Measurements from ENCODE around the gene PLPP1. TPM values are rescaled to one million over a fixed set of nuclear protein-coding genes. Genes with fewer than 3 reads are reported as not detected.
"Not testable (repeated sequence)": the region's sequence is repeated elsewhere in the genome, so short reads cannot be mapped to it uniquely, and the experiment has no call there.

PLPP1 gene
- total RNA-seq, 1 donor from 2014 or later = 160 TPM

- DNase-seq (ENCODE audit: low read depth in 2 of 2) = not testable (repeated sequence)
Measured at GRCh38 chr5:55505711-55506110, 29.1 kb downstream of the PLPP1 start.

- DNase-seq (ENCODE audit: low read depth in 2 of 2) = not testable (repeated sequence)
Measured at GRCh38 chr5:55503917-55504316, 30.8 kb downstream of the PLPP1 start.

DNA sequence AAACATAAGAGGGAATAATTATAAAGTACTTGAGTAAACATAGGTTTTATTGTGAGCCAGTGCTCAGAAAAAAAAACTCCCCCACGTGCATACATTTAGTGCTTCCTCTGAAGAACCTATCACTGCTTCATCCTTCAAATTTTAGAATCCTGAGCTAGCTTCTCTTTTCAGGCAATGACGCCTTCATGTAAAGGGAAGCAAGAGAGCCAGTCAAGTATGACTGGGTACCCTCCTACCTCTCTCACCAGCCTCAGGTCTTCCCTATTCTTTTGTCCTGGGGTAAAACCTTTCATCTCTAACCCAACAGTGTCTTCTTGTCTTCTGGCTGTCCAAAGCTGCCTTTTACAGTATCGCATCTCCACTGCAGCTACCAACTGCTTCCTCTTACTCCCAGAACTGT, 32.0 kb downstream of the PLPP1 start:
- DNase-seq (ENCODE audit: low read depth in 2 of 2) = no peak

DNA sequence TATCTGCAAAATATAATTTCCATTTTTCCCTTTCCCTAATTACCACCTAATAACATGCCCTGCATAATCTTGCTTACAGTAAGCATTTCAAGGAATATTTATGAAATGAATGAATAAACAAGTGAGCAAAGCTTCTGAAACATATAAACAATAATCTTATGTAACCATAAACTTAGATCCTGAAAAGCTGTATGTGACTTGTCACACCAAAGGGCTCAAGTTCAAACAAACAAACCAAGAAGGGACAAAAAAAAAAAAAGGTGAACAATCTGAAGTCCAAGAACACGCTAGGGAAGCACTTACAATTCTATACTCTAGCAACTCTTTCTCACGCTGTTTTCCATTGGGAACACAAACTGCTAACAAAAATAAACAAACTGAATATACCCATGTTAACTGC, 36.3 kb downstream of the PLPP1 start:
- no peak for DNase-seq (ENCODE audit: low read depth in 2 of 2)

GRCh38 chr5:55497712-55498111, 37.1 kb downstream of the PLPP1 start:
- no peak for DNase-seq (ENCODE audit: low read depth in 2 of 2)

DNA sequence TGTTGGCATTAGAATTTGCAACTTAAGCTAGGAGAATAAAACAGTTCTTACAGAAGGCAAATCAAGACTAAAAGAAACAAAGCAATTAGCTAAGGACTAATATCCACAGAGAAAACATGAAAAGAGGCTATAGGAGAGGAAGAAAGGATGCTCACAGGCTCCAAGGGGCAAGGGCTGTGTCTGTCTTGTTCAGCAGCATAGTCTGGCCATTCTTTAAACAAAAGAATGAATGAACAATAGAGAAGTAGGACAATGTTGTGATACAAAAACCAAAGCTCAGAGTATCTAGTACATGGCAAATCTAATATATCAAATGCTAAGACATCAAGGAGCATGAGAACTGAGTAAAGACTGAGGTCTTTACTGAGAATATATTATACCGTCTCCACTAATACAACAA, 39.5 kb downstream of the PLPP1 start:
- no peak for DNase-seq (ENCODE audit: low read depth in 2 of 2)

- no peak for DNase-seq (ENCODE audit: low read depth in 2 of 2)
Measured at GRCh38 chr5:55492449-55492848, 42.3 kb downstream of the PLPP1 start.

DNA sequence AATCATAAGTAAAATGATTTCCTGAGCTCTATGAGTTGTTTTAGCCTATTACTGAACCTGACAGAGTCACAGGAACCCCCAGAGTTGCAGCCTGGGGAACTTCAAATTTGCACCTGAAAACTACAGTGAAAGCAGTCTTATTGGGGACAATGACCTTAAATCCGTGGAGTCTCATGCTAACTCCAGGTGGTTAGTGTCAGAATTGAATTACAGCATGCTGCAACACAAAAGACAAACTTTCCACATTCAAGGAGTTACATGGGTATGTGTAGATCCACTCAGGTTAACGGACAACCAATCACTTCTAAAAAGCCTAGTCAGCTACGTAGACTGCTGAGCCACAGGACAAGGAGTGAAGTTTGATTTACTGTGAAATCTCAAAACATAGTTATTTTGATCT, 49.7 kb downstream of the PLPP1 start:
- no peak for DNase-seq (ENCODE audit: low read depth in 2 of 2)

- no peak for DNase-seq (ENCODE audit: low read depth in 2 of 2)
Measured at GRCh38 chr5:55484531-55484930, 50.2 kb downstream of the PLPP1 start.

DNA sequence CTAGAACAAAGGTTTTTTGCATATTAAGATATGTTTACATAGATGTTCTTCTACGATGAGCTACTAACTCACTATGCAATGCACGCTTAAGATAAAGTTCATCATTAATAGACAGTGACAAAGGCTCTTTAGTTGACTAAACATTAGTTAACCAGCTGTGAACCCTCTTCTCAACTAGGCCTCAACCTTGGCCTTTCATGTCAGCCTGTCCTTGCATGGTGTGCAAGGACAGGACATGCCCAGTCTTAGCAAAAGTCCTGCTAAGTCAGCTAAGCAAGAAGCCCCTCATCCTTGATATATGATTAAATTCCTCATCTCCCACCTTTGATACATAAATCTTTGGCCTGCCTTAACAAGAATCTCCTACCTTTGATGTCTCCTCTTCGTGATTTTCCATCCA, 50.9 kb downstream of the PLPP1 start:
- no peak for DNase-seq (ENCODE audit: low read depth in 2 of 2)

GRCh38 chr5:55481293-55481855, 53.4 kb downstream of the PLPP1 start:
- no peak for DNase-seq (ENCODE audit: low read depth in 2 of 2)

- DNase-seq (ENCODE audit: low read depth in 2 of 2) = no peak
Measured at GRCh38 chr5:55480781-55481180, 54.0 kb downstream of the PLPP1 start.

- no peak for DNase-seq (ENCODE audit: low read depth in 2 of 2)
Measured at GRCh38 chr5:55472642-55473041, 62.1 kb downstream of the PLPP1 start.

GRCh38 chr5:55471468-55471867, 63.3 kb downstream of the PLPP1 start:
- no peak for DNase-seq (ENCODE audit: low read depth in 2 of 2)

GRCh38 chr5:55470282-55470681, 64.5 kb downstream of the PLPP1 start:
- DNase-seq (ENCODE audit: low read depth in 2 of 2) = no peak

- DNase-seq (ENCODE audit: low read depth in 2 of 2) = no peak
Measured at GRCh38 chr5:55469839-55470238, 64.9 kb downstream of the PLPP1 start.

DNA sequence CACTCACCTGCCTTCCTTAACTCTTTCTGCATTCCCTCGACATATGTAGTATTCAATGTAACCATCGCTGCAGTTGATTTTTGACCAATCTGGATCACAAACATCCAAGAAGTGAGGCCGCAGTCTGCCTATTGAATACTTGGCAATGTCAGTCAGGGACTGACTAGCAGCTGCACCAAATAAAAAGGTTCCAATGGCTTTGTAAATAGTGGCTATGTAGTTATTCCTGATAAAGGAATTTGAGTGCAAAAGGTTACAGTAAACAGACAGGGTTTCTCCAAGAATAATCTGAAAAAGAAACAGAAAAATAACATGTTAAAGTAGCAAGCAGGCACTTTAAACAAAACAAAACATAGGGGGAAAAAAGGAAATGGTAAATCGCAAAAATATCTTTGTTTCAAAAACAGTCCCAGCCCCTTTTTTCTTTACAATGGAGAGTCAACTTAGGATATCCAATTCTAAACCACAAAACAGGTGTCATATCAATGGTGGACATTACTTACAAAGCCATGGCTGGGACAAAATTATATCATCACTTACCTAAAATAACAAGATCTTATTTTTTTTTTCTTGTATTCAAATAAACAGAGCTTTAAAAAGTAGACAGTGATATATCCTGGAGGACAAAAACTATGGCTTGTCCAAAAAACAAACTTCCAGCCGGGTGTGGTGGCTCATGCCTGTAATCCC, 66.8 kb downstream of the PLPP1 start:
- peak; percentile 4 to 18 for DNase-seq (ENCODE audit: low read depth in 2 of 2)

- DNase-seq (ENCODE audit: low read depth in 2 of 2) = no peak
Measured at GRCh38 chr5:55463613-55464012, 71.2 kb downstream of the PLPP1 start.

DNA sequence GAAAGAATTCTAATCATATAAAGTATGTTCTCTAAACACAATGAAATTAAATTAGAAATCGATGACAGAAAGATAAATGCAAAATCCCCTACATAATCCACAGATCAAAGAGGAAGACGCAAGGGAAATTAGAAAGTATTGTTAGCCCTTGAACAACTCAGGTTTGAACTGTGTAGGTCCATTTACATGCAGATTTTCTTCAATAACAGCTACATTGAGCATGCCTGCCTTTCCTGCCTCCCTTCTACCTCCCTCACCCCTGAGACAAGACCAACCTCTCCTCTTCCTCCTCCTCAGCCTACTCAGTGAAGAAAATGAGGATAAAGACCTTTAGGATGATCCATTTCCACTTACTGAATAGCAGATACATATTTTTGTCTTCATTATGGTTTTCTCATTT, 75.2 kb downstream of the PLPP1 start:
- no peak for DNase-seq (ENCODE audit: low read depth in 2 of 2)

- peak in 1 of 2 donors; percentile 48 for DNase-seq (ENCODE audit: low read depth in 2 of 2)
Measured at GRCh38 chr5:55456216-55456895, 78.4 kb downstream of the PLPP1 start.

DNA sequence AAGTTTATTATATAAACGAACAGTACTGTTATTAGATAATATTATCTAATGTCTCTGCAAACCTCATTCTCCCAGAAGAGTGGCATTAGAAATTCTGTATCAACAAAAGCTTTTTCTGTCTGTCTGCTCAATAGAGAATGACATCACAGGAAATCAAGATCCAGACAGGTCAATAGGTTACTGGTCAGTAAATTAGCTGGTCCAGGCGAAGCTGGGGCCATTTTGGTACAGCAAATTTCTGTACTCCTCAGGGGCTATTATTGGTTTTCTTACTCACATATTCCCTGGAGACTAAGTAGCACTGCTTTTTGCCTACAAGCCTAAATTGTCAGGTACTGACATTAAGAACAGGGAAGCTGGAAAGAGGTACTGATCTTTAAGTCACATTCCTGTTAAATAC, 80.5 kb downstream of the PLPP1 start:
- peak; percentile 41 to 70 for DNase-seq (ENCODE audit: low read depth in 2 of 2)

- DNase-seq (ENCODE audit: low read depth in 2 of 2) = no peak
Measured at GRCh38 chr5:55453211-55453610, 81.6 kb downstream of the PLPP1 start.

DNA sequence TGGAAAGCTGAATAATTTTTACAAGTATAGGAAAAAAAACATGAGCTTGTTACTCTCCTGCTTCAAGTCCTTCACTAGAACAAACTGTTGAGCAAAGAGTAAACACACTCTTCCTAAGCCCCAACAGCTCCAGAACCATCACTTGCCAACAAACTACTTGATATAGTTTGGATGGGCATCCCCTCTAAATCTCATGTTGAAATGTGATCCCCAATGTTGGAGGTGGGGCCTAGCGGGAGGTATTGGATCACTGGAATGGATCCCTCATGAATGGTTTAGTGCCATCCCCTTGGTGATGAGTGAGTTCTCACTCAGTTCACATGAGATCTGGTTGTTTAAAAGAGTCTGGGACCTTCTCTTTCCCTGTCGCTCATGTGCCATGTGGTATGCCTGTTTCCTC, 82.8 kb downstream of the PLPP1 start:
- no peak for DNase-seq (ENCODE audit: low read depth in 2 of 2)
